Aorta (tissue), 5 donors: ENCODE measurements around the gene CDC27. TPM values are rescaled to one million over a fixed set of nuclear protein-coding genes. Genes with fewer than 3 reads are reported as not detected.
A peak's percentile ranks its signal among the peaks of the same experiment; 100 is the strongest.
"Not testable (repeated sequence)": the region's sequence is repeated elsewhere in the genome, so short reads cannot be mapped to it uniquely, and the experiment has no call there.

Source experiments
- ATAC-seq: fragments of 200-7000 bp; cut with Tn5 transposase; one replicate; pipeline ENCODE4 v1.9.1; 2022; ENCODE audit warnings: moderate library complexity; ENCODE audit not compliant: low FRiP score
- DNase-seq, 2 donors: peaks; one replicate each; pipeline ENCODE4 v3.0.0-alpha.2; 2020
- H3K27ac ChIP-seq, 2 donors: one replicate each; pipeline ENCODE4 v1.5.1; 2013; ENCODE audit warnings: low read length in 2 of 2, mild to moderate bottlenecking in 2 of 2, moderate library complexity in 2 of 2, control low read depth in 1 of 2, inconsistent platforms in 1 of 2, low read depth in 1 of 2
- H3K27me3 ChIP-seq, 2 donors: one replicate each; pipeline ENCODE4 v1.6.1; 2013; ENCODE audit warnings: control low read depth in 1 of 2, low read length in 1 of 2, mild to moderate bottlenecking in 1 of 2, moderate library complexity in 1 of 2; ENCODE audit not compliant: insufficient read depth in 2 of 2, control insufficient read depth in 1 of 2
- H3K36me3 ChIP-seq, 2 donors: one replicate each; pipeline ENCODE4 v1.6.1; 2013; ENCODE audit warnings: control low read depth in 1 of 2, low read length in 1 of 2, mild to moderate bottlenecking in 1 of 2; ENCODE audit not compliant: insufficient read depth in 2 of 2, control insufficient read depth in 1 of 2
- H3K4me1 ChIP-seq, 2 donors: one replicate each; pipeline ENCODE4 v1.6.1; 2013; ENCODE audit warnings: low read length in 2 of 2, control low read depth in 1 of 2, mild to moderate bottlenecking in 1 of 2, moderate library complexity in 1 of 2; ENCODE audit not compliant: insufficient read depth in 2 of 2, control insufficient read depth in 1 of 2
- H3K4me3 ChIP-seq, 2 donors: one replicate each; pipeline ENCODE4 v1.5.1; 2013; ENCODE audit warnings: low read length in 2 of 2, control low read depth in 1 of 2, mild to moderate bottlenecking in 1 of 2
- H3K9me3 ChIP-seq: one replicate; pipeline ENCODE4 v1.6.1; 2013; ENCODE audit warnings: mild to moderate bottlenecking, low read length; ENCODE audit not compliant: control insufficient read depth
- WGBS, 2 donors: extraction: QIAGEN DNeasy Blood & Tissue Kit; methylation state at CpG; one replicate each; pipeline ENCODE4 v1.1.7; 2013; 5-methylcytosine and 5-hydroxymethylcytosine counted together
- intact Hi-C, 2 donors: fragments of 100-400 bp; cut with DNase I; formaldehyde crosslinking; loops; one replicate each; pipeline versions ENCODE4 v1.14.2 to v1.15.0; 2022
- polyA plus RNA-seq, 2 donors: library from polyadenylated mRNA; stranded (reverse); fragments of 200-250 nt; gene quantifications; one replicate each; pipeline ENCODE4 v1.2.3, GENCODE V29; 2013
- total RNA-seq, 2 donors: library from RNA; stranded (reverse); fragmentation: NEBNext Ultra II Directional; extraction: Animal tissue kit (Norgen Biotek cat#: 25700); gene quantifications; one replicate each; pipeline ENCODE4 v1.2.1, GENCODE V29; 2021
- donor health status: healthy with polysubstance abuse.
- donor health status: Bipolar disorder and iron deficiency.
- donor health status: DM: no; HTN: no; CAD: no.
- donor health status: DM: no; HTN: no; CAD: no.
- donor health status: DM: yes; HTN: yes; CAD: no.

The CDC27 gene
- total and polyA plus RNA-seq, 4 donors = 12.1 to 123 (median 66.3) TPM

- no peak for ATAC-seq
- Histone ChIP-seq H3K4me3 (no peak overlapping the region), H3K27ac (no peak overlapping the region), H3K4me1 (no peaks in the 10 kb centered on the region), H3K9me3 (no peaks in the 10 kb centered on the region), H3K27me3 (no peaks in the 10 kb centered on the region), H3K36me3 (no peaks in the 10 kb centered on the region)
- no peak for DNase-seq
- WGBS, 2 donors = 94 to 95% methylated on average over 10 of the region's 10 CpGs
- intact Hi-C loops = loop anchor here in 1 of 2 donors (10.0 kb wide), 1 partner anchor 384 kb away; no protein-coding TSS in a partner anchor
Measured at GRCh38 chr17:47230864-47231263, 41.8 kb upstream of the CDC27 start.

GRCh38 chr17:47229535-47230443 is 40.7 kb upstream of the CDC27 start:
- Histone ChIP-seq H3K9me3 (no peaks in the 10 kb centered on the region), H3K4me1 (no peaks in the 10 kb centered on the region), H3K27me3 (no peaks in the 10 kb centered on the region), H3K36me3 (no peaks in the 10 kb centered on the region), H3K4me3 (peak overlapping the region in 1 of 2 donors; percentile 15), H3K27ac (peak overlapping the region in 1 of 2 donors; percentile 61)
- ATAC-seq = peak; percentile 91
- intact Hi-C loops = loop anchor here (2.0 to 10.0 kb wide), 4 partner anchors 87 to 385 kb away; partner anchors contain the start of gene EFCAB13 (in 1 of the 2)
- 8% methylated on average over 22 of the region's 22 CpGs for WGBS, 2 donors
- peak; percentile 90 to 92 for DNase-seq

- ATAC-seq (no peak), DNase-seq (no peak)
- Histone ChIP-seq H3K36me3 (no peaks in the 10 kb centered on the region), H3K27ac (peak overlapping the region; percentile 61 to 83), H3K9me3 (no peaks in the 10 kb centered on the region), H3K4me1 (peaks cover 0 to 2% of the 10 kb centered on the region in 2 donors), H3K27me3 (no peaks in the 10 kb centered on the region), H3K4me3 (no peak overlapping the region)
- intact Hi-C loops = loop anchor here (2.0 to 5.0 kb wide), 3 partner anchors 89 to 379 kb away; partner anchors contain the start of gene EFCAB13 (in 1 of the 2)
- 83 to 86% methylated on average over 2 of the region's 2 CpGs for WGBS, 2 donors
Measured at GRCh38 chr17:47227862-47228261, 38.8 kb upstream of the CDC27 start.

DNA sequence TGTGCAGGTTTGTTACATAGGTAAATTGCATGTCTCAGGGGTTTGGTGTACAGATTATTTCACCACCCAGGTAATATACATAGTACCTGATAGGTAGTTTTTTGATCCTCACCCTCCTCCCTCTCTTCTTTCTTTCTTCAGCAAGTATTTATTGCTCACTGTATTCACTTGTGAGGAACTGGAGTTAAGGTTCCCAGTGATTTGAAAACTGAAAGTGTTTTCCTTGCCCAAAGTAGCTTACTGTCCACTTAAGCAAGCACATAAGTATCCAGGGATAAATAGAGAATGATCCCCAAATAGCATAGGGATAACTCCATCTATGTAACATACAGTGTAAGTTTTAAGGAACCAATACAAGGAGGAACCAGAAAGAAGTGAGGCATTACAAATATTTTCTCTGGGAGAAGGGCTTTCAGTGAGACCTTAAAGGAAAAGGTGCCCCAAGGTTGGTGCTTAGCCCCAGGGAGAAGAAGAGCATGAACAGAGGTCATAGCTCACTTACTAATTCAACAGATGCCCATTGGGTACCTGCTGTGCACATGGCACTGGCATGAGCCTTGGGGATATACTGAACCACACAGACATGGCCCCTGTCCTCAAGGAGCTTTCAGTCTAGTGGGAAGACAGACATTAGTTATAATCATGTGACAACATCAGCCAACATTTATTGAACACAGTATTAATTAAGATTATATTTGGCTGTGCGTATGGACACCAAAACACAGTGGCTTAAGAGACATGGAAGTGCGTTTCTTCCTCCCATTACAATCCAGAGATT is 37.0 kb upstream of the CDC27 start:
- no peaks in the 10 kb centered on the region for H3K36me3 ChIP-seq
- ATAC-seq (no peak), DNase-seq (no peak)
- H3K27me3 ChIP-seq = no peaks in the 10 kb centered on the region
- WGBS, 2 donors = 95 to 98% methylated on average over 2 of the region's 2 CpGs
- no peaks in the 10 kb centered on the region for H3K9me3 ChIP-seq
- intact Hi-C loops = loop anchor here in 1 of 2 donors (5.0 kb wide), 2 partner anchors 96 to 381 kb away; partner anchors contain the start of gene EFCAB13
- peak overlapping the region; percentile 81 to 98 for H3K27ac ChIP-seq
- no peak overlapping the region for H3K4me3 ChIP-seq
- peaks cover 0 to 2% of the 10 kb centered on the region in 2 donors for H3K4me1 ChIP-seq

DNA sequence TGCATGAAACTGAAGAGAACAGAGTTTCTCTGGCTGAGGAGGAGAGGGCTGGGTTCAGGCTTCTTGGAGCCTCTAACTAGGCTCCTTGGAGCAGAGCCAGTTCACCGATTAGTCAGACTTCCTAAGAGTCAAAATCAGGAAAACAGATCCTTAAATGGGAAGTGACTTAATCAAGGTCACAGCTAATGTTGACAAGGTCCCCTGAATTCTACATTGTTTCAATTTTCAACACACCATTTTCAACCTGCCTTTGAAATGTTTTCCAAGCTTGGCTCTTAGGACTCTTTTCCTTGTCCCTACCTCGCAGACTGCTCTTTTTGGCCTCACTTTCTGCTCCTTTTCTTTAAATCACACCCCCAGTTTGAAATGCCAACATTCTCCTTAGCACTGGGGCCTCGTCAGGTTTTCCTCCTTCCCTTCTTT is 36.4 kb upstream of the CDC27 start:
- 2 to 3% methylated on average over 3 of the region's 3 CpGs for WGBS, 2 donors
- Histone ChIP-seq H3K9me3 (no peaks in the 10 kb centered on the region), H3K4me3 (no peak overlapping the region), H3K27ac (peak overlapping the region; percentile 98 to 99), H3K27me3 (no peaks in the 10 kb centered on the region), H3K4me1 (peaks cover 0 to 2% of the 10 kb centered on the region in 2 donors), H3K36me3 (no peaks in the 10 kb centered on the region)
- DNase-seq (peak; percentile 85 to 87), ATAC-seq (peak; percentile 82)
- intact Hi-C loops = loop anchor here in 1 of 2 donors (5.0 kb wide), 2 partner anchors 97 to 382 kb away; partner anchors contain the start of gene EFCAB13

DNA sequence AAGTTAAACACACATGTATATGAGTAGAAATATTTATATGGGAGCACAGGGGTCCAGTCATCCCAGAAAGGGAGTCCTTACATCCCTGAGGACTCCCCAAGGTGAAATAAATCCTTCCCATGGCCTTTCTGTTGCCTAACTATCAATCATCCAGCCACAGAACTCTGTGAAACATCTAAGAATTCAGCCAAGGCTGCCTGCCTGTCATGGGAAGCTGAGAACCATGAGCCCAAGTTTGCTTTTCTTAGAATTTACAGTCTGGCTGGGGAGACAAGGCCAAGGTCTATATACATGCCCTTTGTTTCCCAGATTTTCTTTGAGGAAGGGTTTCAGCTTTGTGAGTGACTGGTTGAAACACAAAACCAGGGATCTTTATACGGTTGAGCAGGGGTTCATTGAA is 35.9 kb upstream of the CDC27 start:
- peaks cover 0 to 2% of the 10 kb centered on the region in 2 donors for H3K4me1 ChIP-seq
- WGBS, 2 donors = 0 to 4% methylated on average over 1 of the region's 1 CpG

DNA sequence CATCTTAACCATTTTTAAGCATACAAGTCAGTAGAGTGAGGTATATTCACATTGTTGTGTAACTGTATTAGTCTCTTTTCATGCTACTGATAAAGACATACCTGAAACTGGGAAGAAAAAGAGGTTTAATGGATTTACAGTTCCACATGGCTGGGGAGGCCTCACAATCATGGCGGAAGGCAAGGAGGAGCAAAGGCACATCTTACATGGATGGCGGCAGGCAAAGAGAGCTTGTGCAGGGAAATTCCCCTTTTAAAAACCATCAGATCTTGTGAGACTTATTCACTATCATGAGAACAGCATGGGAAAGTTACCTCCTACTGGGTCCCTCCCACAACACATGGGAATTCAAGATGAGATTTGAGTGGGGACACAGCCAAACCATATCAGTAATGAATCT is 35.0 kb upstream of the CDC27 start:
- H3K9me3 ChIP-seq, DNase-seq, ATAC-seq, H3K4me1 ChIP-seq, H3K4me3 ChIP-seq, H3K27me3 ChIP-seq, intact Hi-C loops, H3K36me3 ChIP-seq: not testable (repeated sequence)
- peak overlapping the region in 1 of 2 donors; percentile 98 for H3K27ac ChIP-seq
- WGBS, 2 donors = 98 to 100% methylated on average over 2 of the region's 2 CpGs

More for the DNA sequence above, 35.9 kb upstream of the CDC27 start:
- H3K9me3 ChIP-seq = no peaks in the 10 kb centered on the region
- H3K27me3 ChIP-seq = no peaks in the 10 kb centered on the region
- H3K36me3 ChIP-seq = no peaks in the 10 kb centered on the region
- intact Hi-C loops = loop anchor here in 1 of 2 donors (5.0 kb wide), 2 partner anchors 97 to 382 kb away; partner anchors contain the start of gene EFCAB13
- H3K4me3 ChIP-seq = no peak overlapping the region
- DNase-seq = no peak
- peak; percentile 20 for ATAC-seq
- H3K27ac ChIP-seq = peak overlapping the region; percentile 98 to 99

GRCh38 chr17:47223460-47223859 is 34.4 kb upstream of the CDC27 start:
- H3K4me1 ChIP-seq = peaks cover 0 to 2% of the 10 kb centered on the region in 2 donors
- H3K4me3 ChIP-seq = no peak overlapping the region
- ATAC-seq (no peak), DNase-seq (no peak)
- intact Hi-C loops = no loop called here
- no peaks in the 10 kb centered on the region for H3K27me3 ChIP-seq
- H3K36me3 ChIP-seq = no peaks in the 10 kb centered on the region
- WGBS, 2 donors = 92 to 95% methylated on average over 5 of the region's 5 CpGs
- H3K27ac ChIP-seq = peak overlapping the region in 1 of 2 donors; percentile 74
- no peaks in the 10 kb centered on the region for H3K9me3 ChIP-seq
